HG03342 (cell line): ENCODE data around the gene THBS2.
"Not testable (repeated sequence)": the region's sequence is repeated elsewhere in the genome, so short reads cannot be mapped to it uniquely, and the experiment has no call there.

Experiments
- ATAC-seq: cut with Tn5 transposase; IDR thresholded peaks from one replicate; pipeline ENCODE4 v1.9.1; 2021; ENCODE audit warnings: mild to moderate bottlenecking, moderate library complexity; ENCODE audit not compliant: unreplicated experiment

THBS2 gene

GRCh38 chr6:169273511-169273910 lies 19.9 kb upstream of the THBS2 start:
- ATAC-seq: no peak

DNA sequence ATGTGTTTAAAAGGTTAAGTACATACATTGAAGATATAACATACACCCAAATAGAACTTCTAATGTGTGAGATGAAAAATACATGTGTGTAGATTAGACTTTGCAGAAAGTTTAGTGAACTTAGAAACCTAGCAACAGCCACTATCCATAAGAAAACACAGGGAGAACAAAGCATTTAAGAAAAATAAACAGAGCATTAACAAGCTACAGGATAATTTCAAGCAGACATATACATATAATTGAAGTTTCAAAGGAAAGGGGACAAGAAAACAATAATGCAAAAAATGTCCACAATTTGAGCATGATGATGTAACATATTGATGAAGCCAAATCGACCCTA lies 18.2 kb upstream of the THBS2 start:
- ATAC-seq: no peak

- ATAC-seq: no peak
Measured at GRCh38 chr6:169271158-169271876, 17.7 kb upstream of the THBS2 start.

DNA sequence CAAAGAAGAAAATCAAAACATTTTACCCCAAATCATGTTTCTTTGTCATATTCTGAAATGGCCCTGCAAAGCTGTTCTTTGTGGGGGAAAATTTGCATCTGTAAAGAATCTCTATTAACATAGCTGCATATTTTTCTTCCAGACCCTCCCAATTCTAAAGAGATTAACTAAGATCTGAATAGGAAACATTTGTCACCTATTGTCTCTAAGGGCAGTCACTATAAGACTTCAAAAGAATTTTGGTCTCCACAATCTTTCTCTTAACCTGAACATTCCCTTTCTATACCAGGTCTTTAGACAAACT lies 16.4 kb upstream of the THBS2 start:
- not testable (repeated sequence) for ATAC-seq

DNA sequence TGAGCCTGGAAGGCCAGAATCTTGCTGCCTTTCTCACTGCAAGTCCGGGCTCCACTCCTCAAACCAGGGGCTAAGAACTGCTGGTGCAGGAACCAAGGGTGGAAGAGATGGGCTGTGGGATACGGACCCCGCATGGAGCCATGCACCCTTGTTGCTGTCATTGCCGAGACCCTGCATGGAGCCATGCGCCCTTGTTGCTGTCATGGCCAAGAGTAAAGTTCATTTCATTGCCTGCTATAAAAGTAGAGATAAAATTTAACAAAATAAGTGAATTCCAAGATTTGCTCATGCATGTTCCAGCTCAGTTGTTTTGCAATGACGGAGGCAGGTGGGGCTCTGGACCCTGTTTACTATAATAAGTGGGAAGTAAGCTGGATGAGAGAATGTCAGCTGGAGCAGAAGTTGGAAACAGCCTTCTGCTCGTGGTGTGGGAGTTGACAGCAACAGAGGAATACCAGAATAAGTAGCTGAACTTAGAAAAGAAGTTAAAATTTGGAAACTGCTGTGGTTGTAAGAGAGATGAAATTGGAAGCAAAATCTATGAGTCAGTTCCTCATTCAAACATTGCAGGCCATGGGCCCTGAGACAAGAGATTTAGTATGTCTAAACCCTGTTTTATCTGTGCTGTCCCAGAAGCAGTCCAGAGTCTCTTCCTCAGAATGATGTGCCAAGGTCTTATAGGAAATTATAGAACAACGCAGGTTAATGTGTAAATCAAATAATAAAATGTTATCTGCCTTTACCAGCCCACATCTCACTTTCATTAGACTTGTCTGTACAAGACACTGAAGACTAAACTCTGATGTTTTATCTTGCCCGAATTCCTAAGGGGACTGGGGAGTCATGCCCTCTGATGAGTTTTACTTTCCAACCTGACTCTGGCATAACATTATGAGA lies 15.8 kb upstream of the THBS2 start:
- no peak for ATAC-seq

GRCh38 chr6:169268276-169268675 lies 14.6 kb upstream of the THBS2 start:
- ATAC-seq: no peak

DNA sequence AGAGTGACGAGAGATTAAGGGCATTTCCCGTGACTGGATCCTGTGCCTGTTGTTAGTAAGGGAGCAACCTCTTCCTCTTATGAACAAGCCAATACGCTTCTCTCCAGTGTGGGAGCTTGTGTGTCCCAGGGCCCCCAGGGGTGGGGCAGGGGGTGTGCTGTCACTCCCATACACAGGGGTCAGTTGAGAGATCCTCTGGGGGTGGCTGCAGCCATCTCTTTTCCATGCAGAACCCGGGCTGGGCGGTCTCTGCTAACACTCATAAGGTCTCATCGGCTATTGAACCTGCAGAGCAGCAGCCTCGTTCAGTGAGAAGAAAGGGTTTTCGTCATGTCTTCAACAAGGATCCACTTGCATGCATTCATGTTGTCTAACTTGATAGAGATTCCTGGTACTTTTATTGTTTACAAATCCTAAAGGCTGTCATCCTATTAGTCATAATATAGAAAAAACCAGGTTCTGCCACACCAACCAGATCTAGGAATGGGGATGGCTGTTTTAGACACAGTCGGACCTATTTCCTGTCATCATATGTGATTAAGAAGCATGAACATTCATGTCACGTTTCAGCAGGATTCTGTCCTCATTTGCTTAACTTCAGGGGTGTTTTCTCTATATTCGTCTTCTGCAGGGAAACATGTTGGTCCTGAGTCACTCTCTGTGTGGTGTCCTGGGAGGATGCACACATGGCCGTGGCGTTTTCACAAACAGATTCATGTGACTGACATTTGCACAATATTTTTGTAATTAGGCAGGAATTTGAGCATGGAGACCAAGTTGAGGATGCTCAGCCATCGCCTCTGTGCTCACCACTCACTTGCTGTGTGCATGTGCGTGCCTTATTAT lies 13.3 kb upstream of the THBS2 start:
- ATAC-seq: no peak

DNA sequence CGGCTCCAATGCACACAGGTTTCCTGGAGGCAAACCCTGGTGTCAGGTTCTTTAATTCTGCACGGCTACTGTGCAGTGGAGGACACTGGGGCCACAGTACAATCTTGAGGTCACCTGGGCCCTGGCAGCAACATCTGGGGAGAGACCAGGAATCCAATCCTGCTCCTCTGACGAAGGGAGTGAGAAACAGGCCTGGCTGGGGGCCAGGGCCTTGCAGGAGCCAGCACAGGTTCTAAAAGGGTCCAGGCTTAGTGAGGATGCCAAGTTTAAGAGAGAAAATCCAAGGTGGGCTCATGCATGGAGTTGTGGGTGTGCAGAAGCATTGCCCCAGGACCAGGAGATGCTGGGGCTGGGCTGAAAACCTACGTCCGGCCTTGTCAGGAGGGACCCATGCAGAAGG lies 12.6 kb upstream of the THBS2 start:
- ATAC-seq: no peak

DNA sequence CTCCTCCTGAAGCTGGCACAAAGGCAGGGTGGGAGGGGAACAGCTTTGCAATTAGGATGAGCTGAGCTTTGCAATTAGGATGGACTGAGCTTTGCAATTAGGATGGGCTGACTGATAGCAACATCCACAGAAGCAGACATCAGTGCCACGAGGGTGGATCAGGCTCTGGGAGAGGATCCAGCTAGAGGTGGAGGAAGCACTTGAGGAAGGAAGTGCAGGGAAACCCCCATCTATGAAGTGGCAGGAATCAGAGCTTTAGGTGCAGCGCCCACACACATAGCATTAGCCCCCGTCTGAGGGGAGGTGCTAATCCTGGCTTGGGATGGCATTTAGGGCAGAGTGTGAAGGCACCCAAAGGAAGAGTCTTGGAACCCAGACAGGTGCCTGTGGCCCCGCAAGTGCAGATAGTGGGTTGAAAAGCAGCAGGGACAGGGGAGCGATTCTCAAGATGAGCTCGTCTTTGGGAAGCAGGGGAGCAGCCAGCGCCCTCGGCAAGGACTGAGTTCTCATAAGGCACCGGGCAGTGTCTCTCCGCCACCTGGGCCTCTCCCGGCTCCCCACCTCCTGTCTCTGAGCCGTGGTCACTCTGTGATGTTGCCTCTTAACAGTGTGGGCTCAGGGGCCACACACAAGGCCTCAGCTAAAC lies 12.0 kb upstream of the THBS2 start:
- ATAC-seq: no peak

GRCh38 chr6:169263836-169264608 lies 10.4 kb upstream of the THBS2 start:
- no peak for ATAC-seq

DNA sequence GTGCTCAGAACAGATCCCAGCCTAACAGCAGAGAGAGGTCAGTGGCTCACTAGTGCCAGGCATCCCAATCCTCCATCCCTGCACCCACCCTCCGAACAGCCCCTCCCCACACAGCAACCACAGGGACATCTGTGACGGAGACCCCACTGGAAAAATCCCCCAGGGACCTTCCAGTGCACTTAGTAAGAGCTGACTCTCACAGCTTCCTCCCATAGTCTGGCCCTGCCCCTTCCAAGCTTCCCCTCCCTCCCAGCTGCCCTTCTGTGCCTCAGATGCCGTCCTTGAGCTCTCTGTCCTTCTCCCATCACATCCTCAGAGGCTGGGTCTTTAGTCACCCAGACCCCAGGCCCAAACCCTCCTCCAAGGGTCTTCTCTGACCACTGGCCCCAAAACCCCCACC lies 9.7 kb upstream of the THBS2 start:
- no peak for ATAC-seq

DNA sequence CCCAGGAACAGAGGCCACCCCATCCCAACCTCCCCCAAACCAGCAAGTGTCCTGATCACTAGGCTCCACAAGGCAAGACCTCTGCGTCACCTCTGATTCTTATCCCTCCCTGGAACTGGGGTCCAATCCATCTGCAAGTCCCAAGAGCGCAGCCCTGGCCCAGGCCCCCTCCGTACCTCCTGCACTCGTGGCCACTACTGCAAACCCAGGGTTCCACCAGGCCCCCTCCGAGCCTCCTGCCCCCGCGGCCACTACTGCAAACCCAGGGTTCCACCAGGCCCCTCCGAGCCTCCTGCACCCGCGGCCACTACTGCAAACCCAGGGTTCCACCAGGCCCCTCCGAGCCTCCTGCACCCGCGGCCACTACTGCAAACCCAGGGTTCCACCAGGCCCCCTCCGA lies 9.0 kb upstream of the THBS2 start:
- ATAC-seq: not testable (repeated sequence)

GRCh38 chr6:169256518-169256917 lies 2.9 kb upstream of the THBS2 start:
- ATAC-seq: no peak

DNA sequence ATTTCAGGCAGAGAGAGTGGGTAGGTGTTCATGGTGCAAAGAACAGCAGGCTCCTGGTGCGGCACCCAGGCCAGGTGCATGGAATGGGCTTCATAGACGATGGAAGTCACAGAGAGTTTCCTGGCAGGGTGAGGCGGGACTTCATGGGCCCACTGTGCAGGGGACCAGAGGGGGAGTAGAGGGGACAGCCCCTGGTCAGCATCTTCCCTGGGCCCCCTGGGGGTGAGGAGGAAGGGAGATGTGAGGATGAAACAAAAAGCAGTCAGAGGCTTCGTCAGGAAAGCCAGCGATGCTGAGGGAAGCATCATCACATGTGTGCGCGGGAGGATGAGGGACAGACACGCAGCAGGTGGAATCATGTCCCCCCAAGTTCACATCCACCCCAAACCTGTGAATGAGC lies 2.4 kb upstream of the THBS2 start:
- no peak for ATAC-seq

DNA sequence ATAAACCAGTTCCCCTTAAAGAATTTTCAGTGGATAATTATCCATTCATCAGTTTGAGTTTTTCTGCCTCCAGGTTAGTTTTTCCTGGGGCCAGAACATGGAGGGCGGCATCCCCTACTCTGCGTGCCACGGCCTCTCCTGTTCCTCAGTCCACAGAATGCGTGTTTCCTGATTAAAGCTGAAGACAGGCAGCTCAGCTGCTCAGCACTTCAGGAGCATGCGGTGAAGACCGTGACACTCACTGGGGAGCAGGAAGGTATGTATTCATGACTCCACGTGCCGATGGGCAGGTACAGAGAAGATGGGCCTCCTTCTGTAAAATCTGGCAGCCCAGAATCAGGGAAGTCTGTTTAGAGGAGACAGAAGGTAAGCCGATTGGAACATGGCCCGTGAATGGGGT lies 2.0 kb upstream of the THBS2 start:
- no peak for ATAC-seq

DNA sequence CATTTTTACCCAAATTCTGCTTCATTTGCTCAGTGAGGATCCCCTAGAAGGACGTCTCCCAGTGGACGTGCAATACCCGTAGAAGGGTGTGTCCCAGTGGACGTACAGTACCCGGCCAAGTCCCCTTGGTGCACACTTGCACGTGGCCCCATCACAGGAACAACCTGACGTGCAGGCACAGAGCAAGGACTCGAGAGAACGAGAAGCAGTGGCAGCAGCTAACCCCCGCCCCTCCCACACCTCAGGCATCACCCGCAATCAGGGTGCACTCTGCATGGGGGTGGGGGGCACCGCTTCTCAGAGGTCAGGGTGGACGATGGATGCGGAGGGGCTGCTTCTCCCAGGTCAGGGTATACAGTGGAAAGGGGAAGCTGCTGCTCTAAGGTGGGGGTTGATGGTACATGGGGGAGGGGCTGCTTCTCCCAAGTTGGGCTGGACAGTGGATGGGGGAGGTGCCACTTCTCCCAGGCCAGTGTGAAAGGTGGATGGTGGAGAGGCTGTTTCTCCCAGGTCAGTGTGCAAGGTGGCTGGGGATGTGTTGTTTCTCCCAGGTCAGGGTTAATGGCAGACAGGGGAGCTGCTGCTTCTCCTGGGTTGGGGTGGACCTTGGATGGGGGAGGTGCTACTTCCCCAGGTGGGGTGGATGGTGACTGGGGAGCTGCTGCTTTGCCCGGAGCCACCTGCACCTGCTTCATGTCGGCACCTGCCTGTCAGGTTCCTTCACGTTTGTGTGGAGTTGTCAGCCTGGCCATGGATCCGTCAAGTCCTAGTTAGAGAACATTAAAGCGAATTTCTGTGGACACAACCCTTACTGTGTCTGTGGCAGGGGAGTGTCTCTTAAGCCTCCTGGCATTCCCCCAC lies 1.0 kb upstream of the THBS2 start:
- ATAC-seq: no peak

DNA sequence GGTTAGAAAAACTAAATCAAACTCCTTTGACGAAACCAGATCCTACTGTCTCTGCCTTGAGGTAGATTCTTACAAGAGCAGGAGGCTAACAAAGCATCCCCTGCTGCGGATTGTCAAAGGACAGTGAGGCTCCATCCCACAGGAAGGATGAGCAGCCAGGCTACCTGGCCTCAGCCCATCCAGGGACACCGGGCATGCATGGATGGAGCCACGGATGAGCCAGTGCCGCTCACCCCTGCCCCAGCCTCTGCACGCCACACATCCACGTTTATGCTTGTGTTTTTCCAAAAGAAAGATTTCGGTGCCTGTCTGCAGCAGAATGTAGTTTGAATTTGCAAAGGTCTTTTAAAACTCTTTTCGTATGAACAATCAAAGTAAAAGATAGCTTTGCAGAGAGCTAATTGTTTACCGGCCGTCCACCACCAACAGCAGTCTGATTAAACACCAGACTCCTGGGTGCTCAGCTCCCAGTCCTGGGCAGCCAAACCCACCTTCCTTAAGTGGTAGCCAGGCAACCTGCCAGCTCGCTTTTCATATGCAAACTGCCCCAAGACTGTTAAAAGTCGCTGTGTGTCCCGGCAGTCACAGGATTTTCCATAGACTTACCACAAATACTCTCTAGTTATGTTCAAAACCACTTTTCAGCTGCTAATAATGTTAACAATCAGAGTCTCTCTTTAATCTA lies 999 bp downstream of the THBS2 start:
- no peak for ATAC-seq

- no peak for ATAC-seq
Measured at GRCh38 chr6:169251822-169252504, 1.7 kb downstream of the THBS2 start.
